Activated CD8-positive, alpha-beta T cell treated with anti-CD3 and anti-CD28 coated beads, Interleukin-2, amount 10 ng/mL, durations not matched to agents 7 days and 5 days (primary cell): ENCODE results near the gene MAFB. TPM values are rescaled to one million over a fixed set of nuclear protein-coding genes. Genes with fewer than 3 reads are reported as not detected.

Source experiments
- ATAC-seq: fragments of 150-1000 bp; cut with Tn5 transposase; one replicate; pipeline ENCODE4 v1.10.0; 2021; ENCODE audit warnings: moderate library complexity
- CTCF ChIA-PET: fragments of 350-600 bp; sonication (Branson Sonifier 250); formaldehyde crosslinking; loops from one replicate; lab custom pipeline; 2021; ENCODE audit warnings: antibody characterized with exemption; lab: Charles Lee
- POLR2A ChIA-PET: fragments of 350-600 bp; sonication (Branson Sonifier 250); formaldehyde crosslinking; loops from one replicate; lab custom pipeline; 2021; ENCODE audit warnings: antibody characterized with exemption; lab: Charles Lee
- DNase-seq: peaks from one replicate; pipeline ENCODE4 v3.0.0-alpha.2; 2020
- H3K27ac Mint-ChIP-seq: one replicate; pipeline ENCODE4 v1.8.0; 2021; ENCODE audit warnings: mild to moderate bottlenecking, mixed read lengths
- H3K27me3 Mint-ChIP-seq: one replicate; pipeline ENCODE4 v1.8.0; 2021; ENCODE audit warnings: low read depth, mixed read lengths
- H3K36me3 Mint-ChIP-seq: one replicate; pipeline ENCODE4 v1.8.0; 2021; ENCODE audit warnings: low read depth, mixed read lengths
- H3K4me1 Mint-ChIP-seq: one replicate; pipeline ENCODE4 v1.8.0; 2021; ENCODE audit warnings: low read depth, mixed read lengths
- H3K4me3 Mint-ChIP-seq: one replicate; pipeline ENCODE4 v1.8.0; 2021; ENCODE audit warnings: mild to moderate bottlenecking, mixed read lengths
- H3K9me3 Mint-ChIP-seq: one replicate; pipeline ENCODE4 v1.8.0; 2022; ENCODE audit warnings: mixed read lengths; ENCODE audit not compliant: insufficient read depth
- total RNA-seq, 2 experiments: library from RNA; stranded (reverse); gene quantifications; one replicate each; pipeline ENCODE4 v1.2.3, GENCODE V29; 2021

The MAFB gene
- total RNA-seq, 2 experiments from 2014 or later: 0.08 TPM; not detected in 1

DNA sequence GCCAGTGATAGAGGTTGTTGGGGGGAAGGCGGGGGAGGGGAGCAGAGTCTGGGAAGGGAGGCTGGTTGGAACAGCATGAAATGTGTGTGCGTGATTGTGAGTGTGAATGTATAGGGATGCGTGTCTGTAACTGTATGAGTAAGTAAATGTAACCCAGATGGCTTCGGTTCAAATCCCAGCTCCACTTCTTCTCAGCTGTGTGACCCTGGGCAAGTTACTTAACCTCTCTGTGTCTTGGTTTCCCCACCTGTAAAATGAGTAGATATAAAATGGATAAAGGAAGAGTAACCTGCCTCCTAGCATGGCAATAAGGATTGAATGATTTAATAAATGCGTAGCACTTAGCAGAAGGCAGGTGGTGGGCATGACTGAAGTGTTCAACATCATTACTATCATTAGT lies 24.1 kb downstream of the MAFB start:
- DNase-seq (no peak), ATAC-seq (no peak)
- Mint-ChIP-seq H3K36me3 (no peaks in the 10 kb centered on the region), H3K4me3 (no peak overlapping the region), H3K27me3 (no peaks in the 10 kb centered on the region), H3K27ac (no peak overlapping the region), H3K9me3 (no peaks in the 10 kb centered on the region), H3K4me1 (no peaks in the 10 kb centered on the region)
- POLR2A ChIA-PET: no interaction called here
- CTCF ChIA-PET: no interaction called here

DNA sequence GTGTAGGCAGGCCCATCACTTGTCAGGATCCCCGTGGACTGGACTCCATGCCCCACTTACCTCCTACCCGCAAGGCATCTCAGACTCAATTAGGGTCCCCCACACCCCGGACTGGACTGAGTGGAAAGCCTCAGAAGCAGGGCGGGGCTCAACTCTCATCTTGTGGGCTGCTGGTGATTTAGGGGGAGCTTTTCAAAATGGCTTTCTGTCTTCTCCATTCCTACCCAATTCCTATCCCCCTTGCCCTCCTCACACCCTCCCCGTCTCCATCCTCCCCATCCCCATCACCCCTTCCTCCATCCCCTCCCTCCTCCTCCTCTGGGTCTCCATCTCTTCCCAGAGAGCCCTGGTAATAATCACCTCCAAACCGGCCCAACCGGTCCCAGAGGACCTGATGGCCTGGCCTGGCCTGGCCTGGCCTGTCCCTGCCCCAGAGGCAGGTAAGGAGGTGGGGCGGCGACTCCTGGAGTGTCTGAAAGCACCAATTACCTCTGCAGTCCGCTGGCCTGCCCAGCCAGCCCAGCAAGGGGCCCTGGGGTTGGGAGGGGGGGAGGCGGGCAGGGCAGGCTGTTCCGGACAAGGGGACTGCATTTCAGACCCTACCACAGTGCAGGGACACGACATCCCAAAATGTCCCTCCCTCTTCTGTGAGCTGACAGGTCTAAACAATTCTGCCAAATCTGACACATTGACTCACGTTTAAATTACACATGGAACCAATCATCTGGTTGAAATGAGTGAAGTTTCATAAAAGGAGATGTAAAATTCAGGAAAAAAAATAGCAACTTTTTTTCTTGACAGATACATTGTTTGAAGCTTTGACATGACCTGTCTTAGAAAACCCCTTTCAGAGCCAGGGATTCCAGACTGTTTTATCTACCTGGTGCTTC lies 24.8 kb downstream of the MAFB start:
- peaks cover 2% of the 10 kb centered on the region for H3K27me3 Mint-ChIP-seq
- DNase-seq (no peak), ATAC-seq (no peak)
- ChIA-PET CTCF (no interaction called here), POLR2A (no interaction called here)
- H3K27ac Mint-ChIP-seq: no peak overlapping the region
- no peak overlapping the region for H3K4me3 Mint-ChIP-seq
- no peaks in the 10 kb centered on the region for H3K9me3 Mint-ChIP-seq
- H3K36me3 Mint-ChIP-seq: no peaks in the 10 kb centered on the region
- no peaks in the 10 kb centered on the region for H3K4me1 Mint-ChIP-seq

DNA sequence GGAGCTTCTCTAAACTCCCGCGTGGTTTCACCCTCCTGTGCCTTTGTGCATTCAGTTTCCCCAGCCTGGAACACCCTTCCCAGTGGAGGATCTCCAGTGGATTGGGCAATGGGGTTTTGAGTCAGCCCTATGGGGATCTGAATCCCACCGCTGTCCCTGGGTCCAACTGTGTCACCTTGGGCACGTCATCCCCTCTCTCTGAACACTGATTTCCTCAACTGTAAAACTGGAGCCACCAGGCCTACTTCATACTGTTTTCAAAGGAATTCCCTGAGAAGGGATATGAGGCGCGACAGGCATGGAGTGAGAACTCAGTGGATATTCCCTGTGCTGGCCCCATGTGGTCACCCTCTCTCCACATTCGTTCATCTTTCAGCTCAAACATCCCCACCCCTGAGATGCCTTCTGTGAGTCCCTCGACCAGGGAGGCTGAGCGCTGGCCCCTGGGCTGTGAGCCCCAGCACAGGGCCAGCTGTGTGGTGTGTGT lies 25.7 kb downstream of the MAFB start:
- Mint-ChIP-seq H3K36me3 (no peaks in the 10 kb centered on the region), H3K4me3 (no peak overlapping the region), H3K27me3 (peaks cover 2% of the 10 kb centered on the region), H3K27ac (no peak overlapping the region), H3K9me3 (no peaks in the 10 kb centered on the region), H3K4me1 (no peaks in the 10 kb centered on the region)
- ATAC-seq (no peak), DNase-seq (no peak)
- CTCF ChIA-PET: interaction anchor here (0.6 kb wide), 1 partner anchor 677 kb away, joined by 3 read pairs; the partner anchor contains the start of gene LPIN3
- POLR2A ChIA-PET: no interaction called here

DNA sequence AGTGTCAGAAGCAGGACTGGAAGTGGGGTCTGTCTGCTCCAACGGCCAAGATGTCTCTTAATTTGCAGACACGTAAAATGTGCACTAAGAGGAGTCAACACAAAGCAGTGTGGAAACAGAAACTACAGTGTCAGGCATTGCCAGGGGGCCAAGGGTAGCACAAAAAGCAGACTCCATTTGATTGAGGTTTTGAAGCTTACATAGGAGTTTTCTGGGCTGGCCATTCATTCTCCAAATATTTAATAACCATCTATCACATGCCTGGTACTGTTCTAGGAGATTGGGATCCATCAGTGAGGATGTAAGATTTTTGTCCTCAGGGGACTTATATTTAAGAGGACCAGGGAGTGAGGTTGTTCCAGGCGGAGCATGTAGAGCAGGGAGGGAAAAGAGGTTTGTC lies 29.5 kb downstream of the MAFB start:
- H3K4me1 Mint-ChIP-seq: no peaks in the 10 kb centered on the region
- CTCF ChIA-PET: no interaction called here

DNA sequence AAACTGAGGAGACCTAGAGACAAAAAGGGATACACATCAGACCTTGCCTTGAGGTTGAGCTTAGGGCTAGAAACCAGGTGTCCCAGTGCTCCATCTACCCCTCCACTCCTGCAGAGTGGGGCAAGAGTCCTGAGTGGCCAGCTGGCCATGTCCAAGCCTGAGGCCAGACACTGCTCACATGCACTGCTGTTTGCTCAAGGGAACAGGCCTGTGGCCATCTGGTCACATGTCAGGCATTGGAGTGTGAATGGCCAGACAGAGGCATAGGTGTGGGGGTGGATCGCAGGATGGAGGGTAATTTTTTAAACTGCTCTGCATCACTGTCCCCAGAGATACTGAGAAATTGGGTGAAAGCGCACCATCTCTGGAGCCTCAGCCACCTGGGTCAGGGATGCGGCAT lies 30.5 kb downstream of the MAFB start:
- H3K27me3 Mint-ChIP-seq: peaks cover 4% of the 10 kb centered on the region
- ChIA-PET POLR2A (no interaction called here), CTCF (no interaction called here)
- no peaks in the 10 kb centered on the region for H3K9me3 Mint-ChIP-seq
- no peaks in the 10 kb centered on the region for H3K36me3 Mint-ChIP-seq
- DNase-seq (no peak), ATAC-seq (no peak)
- H3K4me1 Mint-ChIP-seq: no peaks in the 10 kb centered on the region
- H3K27ac Mint-ChIP-seq: no peak overlapping the region
- H3K4me3 Mint-ChIP-seq: no peak overlapping the region

More for the DNA sequence above, 29.5 kb downstream of the MAFB start:
- POLR2A ChIA-PET: no interaction called here
- no peak overlapping the region for H3K4me3 Mint-ChIP-seq
- ATAC-seq (no peak), DNase-seq (no peak)
- H3K9me3 Mint-ChIP-seq: no peaks in the 10 kb centered on the region
- H3K36me3 Mint-ChIP-seq: no peaks in the 10 kb centered on the region
- peaks cover 4% of the 10 kb centered on the region for H3K27me3 Mint-ChIP-seq
- no peak overlapping the region for H3K27ac Mint-ChIP-seq

DNA sequence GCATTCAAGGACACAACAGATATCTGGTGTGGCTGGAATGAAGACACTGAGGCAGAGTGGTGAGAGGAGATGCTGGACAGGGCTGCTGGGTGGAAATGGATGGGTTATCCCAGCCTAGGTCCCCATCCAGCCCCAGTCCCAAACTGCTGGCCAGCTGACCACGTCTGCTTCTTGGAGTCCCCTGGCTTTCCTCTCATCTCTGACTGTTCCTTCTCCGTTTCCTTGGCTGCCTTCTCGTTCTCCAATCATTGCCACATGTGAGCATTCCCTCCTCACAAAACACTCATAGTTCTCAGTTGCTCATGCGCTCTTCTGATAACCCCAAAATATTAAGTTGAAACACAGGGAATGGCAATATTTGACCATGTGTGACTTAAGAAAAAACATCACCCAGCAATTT lies 31.5 kb downstream of the MAFB start:
- DNase-seq (no peak), ATAC-seq (no peak)
- H3K4me3 Mint-ChIP-seq: no peak overlapping the region
- no peaks in the 10 kb centered on the region for H3K4me1 Mint-ChIP-seq
- CTCF ChIA-PET: no interaction called here
- peaks cover 4% of the 10 kb centered on the region for H3K27me3 Mint-ChIP-seq
- no peaks in the 10 kb centered on the region for H3K9me3 Mint-ChIP-seq
- no peak overlapping the region for H3K27ac Mint-ChIP-seq
- POLR2A ChIA-PET: no interaction called here
- no peaks in the 10 kb centered on the region for H3K36me3 Mint-ChIP-seq

DNA sequence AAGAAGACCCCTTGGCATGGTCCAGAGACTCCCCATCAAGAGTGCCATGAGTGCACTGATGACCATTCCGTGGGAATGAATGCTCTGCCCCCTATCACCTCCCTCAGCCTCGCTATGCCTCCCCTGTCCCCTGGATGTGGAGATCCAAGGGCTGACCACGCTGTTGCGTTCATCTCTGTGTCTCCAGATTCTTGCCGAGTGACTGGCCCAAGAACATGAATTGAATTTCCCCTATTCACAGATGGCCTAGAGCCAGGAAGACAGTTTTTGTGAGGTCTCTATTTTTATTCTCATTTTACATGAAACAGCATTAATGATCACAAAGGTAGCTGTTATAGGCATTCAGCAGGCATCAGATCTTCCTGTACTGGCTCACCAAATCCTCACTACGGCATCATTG lies 33.6 kb downstream of the MAFB start:
- Mint-ChIP-seq H3K27me3 (peaks cover 4% of the 10 kb centered on the region), H3K9me3 (no peaks in the 10 kb centered on the region), H3K4me1 (no peaks in the 10 kb centered on the region), H3K36me3 (no peaks in the 10 kb centered on the region), H3K4me3 (no peak overlapping the region), H3K27ac (no peak overlapping the region)
- DNase-seq (no peak), ATAC-seq (no peak)
- CTCF ChIA-PET: no interaction called here
- POLR2A ChIA-PET: interaction anchor here (0.7 kb wide), 1 partner anchor 1251 kb away, joined by 4 read pairs; no protein-coding TSS in a partner anchor

DNA sequence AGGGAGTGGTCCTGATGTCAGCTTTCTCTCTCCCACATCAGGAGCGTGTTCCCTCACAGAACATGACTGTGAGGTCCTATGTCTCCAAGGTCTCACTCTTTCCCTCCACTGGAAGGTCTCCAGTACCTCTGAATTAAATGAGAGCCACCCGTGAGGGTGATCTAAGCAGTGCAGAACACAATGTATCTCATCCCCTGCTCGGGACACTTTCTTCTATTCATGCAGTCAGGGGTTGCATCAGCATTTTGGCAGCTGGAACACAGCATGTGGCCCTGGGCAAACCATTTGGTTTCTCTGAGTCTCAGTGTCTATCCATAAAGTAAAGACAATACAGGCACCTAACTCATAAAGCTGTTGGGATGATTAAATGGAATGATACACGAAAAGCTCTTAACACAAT lies 34.2 kb downstream of the MAFB start:
- CTCF ChIA-PET: interaction anchor here (1.0 kb wide), 1 partner anchor 14 kb away, joined by 3 read pairs; no protein-coding TSS in a partner anchor
- Mint-ChIP-seq H3K4me1 (no peaks in the 10 kb centered on the region), H3K9me3 (no peaks in the 10 kb centered on the region), H3K4me3 (no peak overlapping the region), H3K27ac (no peak overlapping the region), H3K36me3 (no peaks in the 10 kb centered on the region), H3K27me3 (peaks cover 4% of the 10 kb centered on the region)
- ATAC-seq: no peak
- no peak for DNase-seq
- POLR2A ChIA-PET: interaction anchor here (0.7 kb wide), 1 partner anchor 1252 kb away, joined by 4 read pairs; no protein-coding TSS in a partner anchor

DNA sequence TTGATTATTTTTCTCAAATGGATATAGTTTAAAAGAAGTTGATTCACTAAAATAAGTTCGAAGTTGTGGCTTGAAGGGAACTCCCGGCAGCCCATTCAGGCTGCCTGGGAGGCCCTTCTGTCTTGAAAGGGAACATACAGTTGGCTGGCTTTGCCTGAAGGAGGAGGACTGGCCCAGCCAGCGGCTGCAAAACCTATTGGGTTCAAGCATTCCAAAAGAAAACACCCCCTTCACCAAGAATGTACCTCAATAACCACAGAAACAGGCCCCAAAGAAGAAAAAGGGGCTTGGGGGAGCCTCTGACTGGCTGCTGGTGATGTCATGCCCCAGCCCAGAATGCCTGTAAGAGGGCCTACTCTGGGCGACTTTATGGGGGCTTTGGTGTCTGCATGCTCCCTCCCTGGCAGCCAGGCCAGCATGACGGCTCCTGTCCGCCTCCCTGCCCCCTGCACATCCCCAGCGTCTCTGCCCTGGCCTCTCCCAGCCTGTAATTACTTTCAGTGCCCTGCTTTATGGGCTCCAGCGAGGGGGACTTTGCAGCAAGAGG lies 36.5 kb downstream of the MAFB start:
- Mint-ChIP-seq H3K36me3 (no peaks in the 10 kb centered on the region), H3K9me3 (no peaks in the 10 kb centered on the region), H3K27ac (no peak overlapping the region), H3K4me1 (no peaks in the 10 kb centered on the region), H3K4me3 (no peak overlapping the region), H3K27me3 (peaks cover 4% of the 10 kb centered on the region)
- CTCF ChIA-PET: no interaction called here
- DNase-seq: no peak
- POLR2A ChIA-PET: no interaction called here
- ATAC-seq: no peak

DNA sequence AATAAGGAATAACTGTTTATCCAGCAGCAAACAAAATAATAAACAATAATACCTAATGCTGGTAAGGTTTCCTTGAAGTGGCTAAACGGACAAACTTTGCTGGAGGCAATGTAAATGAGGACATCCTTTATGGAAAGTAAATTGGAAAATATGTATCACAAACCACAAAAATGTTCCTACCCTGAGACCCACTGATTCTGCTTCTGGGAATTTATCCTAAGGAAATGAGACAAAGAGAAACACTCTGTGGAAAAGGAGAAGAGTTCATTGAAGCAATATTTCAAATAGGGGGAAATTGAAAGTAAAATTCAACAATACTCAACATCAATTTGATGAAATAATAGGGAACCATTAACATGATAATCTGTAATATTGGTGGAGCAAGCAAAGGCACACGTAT lies 37.9 kb downstream of the MAFB start:
- DNase-seq (no peak), ATAC-seq (no peak)
- Mint-ChIP-seq H3K27ac (no peak overlapping the region), H3K36me3 (no peaks in the 10 kb centered on the region), H3K9me3 (no peaks in the 10 kb centered on the region), H3K4me1 (no peaks in the 10 kb centered on the region), H3K27me3 (peaks cover 6% of the 10 kb centered on the region), H3K4me3 (no peak overlapping the region)
- CTCF ChIA-PET: no interaction called here
- POLR2A ChIA-PET: no interaction called here

DNA sequence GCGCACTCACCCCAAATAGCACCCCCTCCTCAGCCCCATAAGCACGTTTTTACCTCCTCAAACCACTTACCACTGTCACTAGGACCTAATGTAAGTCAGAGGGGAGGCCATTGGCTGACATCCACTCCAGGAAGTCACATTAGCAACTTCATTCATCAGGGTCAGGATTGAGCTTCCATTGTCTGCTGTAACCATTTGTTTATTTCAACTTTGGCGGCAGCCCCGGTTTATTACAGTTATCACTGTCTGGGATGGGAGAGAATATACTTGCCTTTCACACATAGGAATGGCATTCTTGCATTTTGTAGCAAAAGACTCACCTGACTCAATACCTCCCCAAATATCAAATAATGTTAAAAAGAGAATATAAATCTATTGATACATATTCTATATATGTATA lies 38.3 kb downstream of the MAFB start:
- no peak overlapping the region for H3K27ac Mint-ChIP-seq
- DNase-seq (no peak), ATAC-seq (no peak)
- no peaks in the 10 kb centered on the region for H3K9me3 Mint-ChIP-seq
- no peaks in the 10 kb centered on the region for H3K36me3 Mint-ChIP-seq
- ChIA-PET POLR2A (no interaction called here), CTCF (no interaction called here)
- peaks cover 6% of the 10 kb centered on the region for H3K27me3 Mint-ChIP-seq
- no peak overlapping the region for H3K4me3 Mint-ChIP-seq
- no peaks in the 10 kb centered on the region for H3K4me1 Mint-ChIP-seq
